ENCODE results near the gene CDC42BPA.

GRCh38 chr1:226980122-226980560 lies 338.2 kb downstream of the CDC42BPA start:
- TF ChIP-seq CTCF (IDR thresholded peaks at IDR 0.05): no peak
- no peak for TF ChIP-seq POLR2A (IDR thresholded peaks at IDR 0.05)

All from lower leg skin (tissue), 3 donors.